Fibroblast of pulmonary artery (primary cell): ENCODE data around the gene PTCH2.

Source experiments
- DNase-seq: peaks from one replicate; pipeline ENCODE4 v3.0.0-alpha.2; 2010; ENCODE audit warnings: low read depth
- H3K4me3 ChIP-seq: replicated peaks from 2 replicates; pipeline ENCODE4 v1.5.1; 2011; ENCODE audit warnings: low read depth, mild to moderate bottlenecking, control low read depth, low read length, moderate library complexity
- TF ChIP-seq, protein P1 (sequence below): IDR thresholded peaks from 2 replicates; pipeline ENCODE4 v1.5.1; 2011; ENCODE audit warnings: mild to moderate bottlenecking, control low read depth, low read length, inconsistent platforms; ENCODE audit errors: missing control alignments

Gene PTCH2

GRCh38 chr1:44805311-44806024 is 37.6 kb downstream of the PTCH2 start:
- DNase-seq = no peak
- H3K4me3 ChIP-seq = no peak overlapping the region
- TF ChIP-seq, protein P1, sequence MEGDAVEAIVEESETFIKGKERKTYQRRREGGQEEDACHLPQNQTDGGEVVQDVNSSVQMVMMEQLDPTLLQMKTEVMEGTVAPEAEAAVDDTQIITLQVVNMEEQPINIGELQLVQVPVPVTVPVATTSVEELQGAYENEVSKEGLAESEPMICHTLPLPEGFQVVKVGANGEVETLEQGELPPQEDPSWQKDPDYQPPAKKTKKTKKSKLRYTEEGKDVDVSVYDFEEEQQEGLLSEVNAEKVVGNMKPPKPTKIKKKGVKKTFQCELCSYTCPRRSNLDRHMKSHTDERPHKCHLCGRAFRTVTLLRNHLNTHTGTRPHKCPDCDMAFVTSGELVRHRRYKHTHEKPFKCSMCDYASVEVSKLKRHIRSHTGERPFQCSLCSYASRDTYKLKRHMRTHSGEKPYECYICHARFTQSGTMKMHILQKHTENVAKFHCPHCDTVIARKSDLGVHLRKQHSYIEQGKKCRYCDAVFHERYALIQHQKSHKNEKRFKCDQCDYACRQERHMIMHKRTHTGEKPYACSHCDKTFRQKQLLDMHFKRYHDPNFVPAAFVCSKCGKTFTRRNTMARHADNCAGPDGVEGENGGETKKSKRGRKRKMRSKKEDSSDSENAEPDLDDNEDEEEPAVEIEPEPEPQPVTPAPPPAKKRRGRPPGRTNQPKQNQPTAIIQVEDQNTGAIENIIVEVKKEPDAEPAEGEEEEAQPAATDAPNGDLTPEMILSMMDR = no peak

DNA sequence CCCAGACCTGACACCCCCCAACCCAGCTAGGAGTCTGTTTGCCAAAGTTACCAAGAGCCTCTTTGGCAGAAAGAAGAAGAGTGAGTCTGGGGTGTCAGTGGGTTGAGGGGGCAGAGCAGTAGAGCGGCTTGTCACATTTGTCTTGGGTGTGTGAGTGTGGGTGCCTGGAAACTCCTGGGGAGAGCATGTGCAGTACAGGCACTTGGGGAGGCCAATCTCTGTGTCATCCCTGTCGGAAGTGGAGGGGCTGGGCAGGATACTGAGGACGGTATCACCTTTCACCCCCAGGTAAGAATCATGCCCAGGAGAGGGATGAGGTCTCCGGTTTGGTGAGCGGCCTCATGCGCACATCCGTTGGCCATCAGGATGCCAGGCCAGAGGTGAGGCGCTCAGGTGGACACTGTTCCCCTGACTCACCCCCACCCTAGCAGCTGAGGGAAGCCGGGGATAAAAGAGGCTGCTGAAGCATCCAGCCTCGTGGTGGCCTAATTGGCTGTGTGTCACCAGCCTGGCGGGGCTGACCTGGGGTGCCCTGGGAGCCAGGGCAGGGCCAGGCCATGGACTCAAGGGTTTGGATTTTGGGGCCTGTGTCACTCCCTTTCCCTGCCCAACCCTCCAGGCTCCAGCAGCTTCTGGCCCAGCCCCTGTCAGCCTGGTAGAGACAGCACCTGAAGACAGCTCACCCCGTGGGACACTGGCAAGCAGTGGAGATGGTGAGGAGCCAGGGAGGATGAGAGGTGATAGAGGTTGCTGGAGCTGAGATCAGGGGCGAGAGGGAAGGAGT is 39.5 kb downstream of the PTCH2 start:
- TF ChIP-seq, protein P1 = no peak
- DNase-seq = no peak
- H3K4me3 ChIP-seq = peak overlapping the region; percentile 87

- H3K4me3 ChIP-seq = peak overlapping the region; percentile 87
- TF ChIP-seq, protein P1 = no peak
- DNase-seq = no peak
Observed at GRCh38 chr1:44803062-44803311, 40.1 kb downstream of the PTCH2 start.

GRCh38 chr1:44802306-44803061 is 40.6 kb downstream of the PTCH2 start:
- H3K4me3 ChIP-seq = peak overlapping the region; percentile 87
- no peak for DNase-seq
- TF ChIP-seq, protein P1 = no peak

DNA sequence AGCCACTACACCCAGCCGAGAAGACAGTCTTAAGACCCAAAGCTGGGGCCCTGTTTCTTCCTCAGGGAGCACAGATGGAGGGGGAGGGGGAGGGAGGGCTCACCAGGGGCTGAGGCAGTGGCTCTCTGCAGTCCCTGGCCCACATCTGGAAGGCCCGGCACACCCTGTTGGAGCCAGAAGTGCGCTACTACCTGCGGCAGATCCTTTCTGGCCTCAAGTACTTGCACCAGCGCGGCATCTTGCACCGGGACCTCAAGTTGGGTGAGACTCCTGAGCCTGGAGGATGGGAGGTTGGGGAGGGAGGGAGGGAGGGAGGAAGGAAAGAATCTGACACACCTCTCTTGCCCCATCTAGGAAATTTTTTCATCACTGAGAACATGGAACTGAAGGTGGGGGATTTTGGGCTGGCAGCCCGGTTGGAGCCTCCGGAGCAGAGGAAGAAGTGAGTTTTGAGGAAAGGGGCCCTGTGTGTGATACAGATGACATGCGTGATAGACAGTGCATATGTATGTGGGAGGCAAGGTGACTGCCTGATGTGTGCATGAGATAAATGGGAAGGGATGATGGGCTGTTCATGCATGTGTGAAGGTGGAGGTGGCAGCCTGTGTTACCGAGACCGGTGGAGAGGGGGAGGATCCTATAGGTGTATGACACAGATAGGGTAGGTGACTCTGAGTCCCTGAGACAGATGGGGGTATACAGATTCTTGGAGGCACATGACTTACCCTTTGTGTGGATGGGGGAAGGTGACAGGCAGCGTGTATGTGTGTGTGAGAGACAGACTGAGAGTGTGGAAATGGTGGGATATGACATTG is 41.4 kb downstream of the PTCH2 start:
- TF ChIP-seq, protein P1 = no peak
- DNase-seq = no peak
- peak overlapping the region; percentile 87 for H3K4me3 ChIP-seq

DNA sequence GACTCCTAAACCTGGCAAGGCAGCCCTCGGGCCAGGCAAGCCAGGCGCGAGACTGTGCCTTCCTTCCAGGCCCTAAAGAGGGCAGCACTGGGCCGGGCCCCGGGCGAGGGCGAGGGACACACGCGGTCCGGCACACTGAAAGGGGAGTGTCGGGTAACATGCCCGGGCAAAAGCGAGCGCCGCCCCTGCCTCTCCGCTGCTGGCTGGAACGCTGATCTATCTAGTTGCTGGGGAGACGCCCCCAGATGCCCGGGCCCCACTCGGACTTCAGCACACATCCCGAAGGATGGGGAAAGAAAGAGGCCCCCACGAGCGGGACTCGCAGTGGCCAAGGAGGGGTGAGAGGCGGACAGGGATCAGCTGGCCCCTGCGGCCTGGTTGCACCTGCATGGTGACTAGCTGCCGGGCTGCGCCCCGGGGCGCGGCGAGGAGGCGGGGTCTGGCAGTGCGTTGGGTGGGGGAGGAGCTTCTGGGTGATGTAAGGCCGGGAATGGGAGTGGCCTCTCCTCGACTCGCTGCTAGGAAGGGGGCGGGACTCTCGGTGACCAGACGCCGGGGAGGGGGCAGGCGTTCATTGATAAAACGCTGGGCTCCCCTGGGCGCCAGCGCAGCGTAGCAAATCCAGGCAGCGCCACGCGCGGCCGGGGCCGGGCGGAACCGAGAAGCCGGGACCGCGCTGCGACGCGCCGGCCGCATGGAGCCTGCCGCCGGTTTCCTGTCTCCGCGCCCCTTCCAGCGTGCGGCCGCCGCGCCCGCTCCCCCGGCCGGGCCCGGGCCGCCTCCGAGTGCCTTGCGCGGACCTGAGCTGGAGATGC is 43.1 kb downstream of the PTCH2 start, which contains the start of gene PLK3:
PLK3 (plus strand) TSS at position 608 of the 815 bp plus-strand sequence; CDS start at position 695, 87 bp downstream.
- H3K4me3 ChIP-seq = peak within 1 kb of the TSS; percentile 87
- TF ChIP-seq, protein P1 = peak; percentile 85
- peak; percentile 99 for DNase-seq
